ENCODE data around the gene COL17A1.

DNA sequence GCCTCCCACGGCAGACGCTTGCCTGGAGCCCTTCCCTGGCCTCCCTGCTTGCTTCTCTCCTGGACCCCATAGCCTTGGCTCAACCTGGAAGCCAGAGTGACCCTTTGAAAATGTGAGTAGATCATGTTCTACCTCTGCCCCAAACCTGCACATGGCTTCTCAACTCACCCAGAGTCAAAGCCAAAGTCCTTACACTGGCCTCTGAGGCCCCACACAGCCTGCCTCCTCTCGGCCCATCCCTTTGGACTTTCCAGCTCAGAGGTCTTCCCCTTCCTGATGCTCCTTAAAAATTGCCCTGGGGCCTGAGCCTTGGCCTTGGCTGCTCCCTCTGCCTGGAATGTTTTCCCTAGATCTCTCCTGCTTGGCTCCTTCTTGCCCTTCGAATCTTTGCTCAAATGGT is 32.5 kb downstream of the COL17A1 start:
- TF ChIP-seq DNMT1 (CRISPR knock-in tag; IDR thresholded peaks at IDR 0.05) (no peak), TSC22D2 (CRISPR knock-in tag; IDR thresholded peaks at IDR 0.05; ENCODE audit: borderline replicate concordance) (no peak), TAF1 (CRISPR knock-in tag; IDR thresholded peaks at IDR 0.05) (no peak), ZNF18 (CRISPR knock-in tag; IDR thresholded peaks at IDR 0.05; ENCODE audit: insufficient replicate concordance) (no peak), ZNF367 (CRISPR knock-in tag; IDR thresholded peaks at IDR 0.05; ENCODE audit: borderline replicate concordance) (no peak), EP300 (IDR thresholded peaks at IDR 0.05; ENCODE audit: low read depth in 2 of 2, low read length in 2 of 2) (no peak), EP300 (CRISPR knock-in tag; IDR thresholded peaks at IDR 0.05; ENCODE audit: borderline replicate concordance) (no peak), PBX2 (CRISPR knock-in tag; IDR thresholded peaks at IDR 0.05) (no peak), CTCF (CRISPR knock-in tag; IDR thresholded peaks at IDR 0.05) (no peak), EZH2 (conservative IDR thresholded peaks at IDR 0.05; ENCODE audit: low read depth, low read length) (no peak), ZSCAN30 (CRISPR knock-in tag; IDR thresholded peaks at IDR 0.05) (no peak), ZFX (CRISPR knock-in tag; IDR thresholded peaks at IDR 0.05; ENCODE audit: low read depth) (no peak), ZFP41 (CRISPR knock-in tag; IDR thresholded peaks at IDR 0.05; ENCODE audit: borderline replicate concordance) (no peak), ZNF232 (CRISPR knock-in tag; IDR thresholded peaks at IDR 0.05; ENCODE audit: borderline replicate concordance) (no peak), REST (IDR thresholded peaks at IDR 0.05; ENCODE audit: borderline replicate concordance in 1 of 2, low read depth in 1 of 2, low read length in 2 of 2) (no peak)
